IPS-NIHi7 (cell line): ENCODE data around the gene ZNF512B.
"Not testable (repeated sequence)": the region's sequence is repeated elsewhere in the genome, so short reads cannot be mapped to it uniquely, and the experiment has no call there.

Source experiments
- DNase-seq: peaks from one replicate; pipeline ENCODE4 v3.0.0; 2012; ENCODE audit warnings: mixed read lengths; ENCODE audit errors: extremely low spot score

The ZNF512B gene

GRCh38 chr20:63969838-63970713 is at the start of gene ZNF512B:
ZNF512B (minus strand) TSS chr20:63969930; CDS start chr20:63967950, 1,980 bp downstream.
- peak; percentile 85 for DNase-seq

GRCh38 chr20:64015635-64016034 is 45.9 kb upstream of the ZNF512B start:
- no peak for DNase-seq

GRCh38 chr20:64012385-64013154 is 42.8 kb upstream of the ZNF512B start:
- not testable (repeated sequence) for DNase-seq

- no peak for DNase-seq
These were observed 41.6 kb upstream of the ZNF512B start for GRCh38 chr20:64011366-64011779.

GRCh38 chr20:64010711-64011237 is 41.0 kb upstream of the ZNF512B start:
- no peak for DNase-seq

GRCh38 chr20:64009811-64010387 is 40.2 kb upstream of the ZNF512B start:
- no peak for DNase-seq

- DNase-seq, result no peak
These were observed 37.2 kb upstream of the ZNF512B start for GRCh38 chr20:64006902-64007301.

- no peak for DNase-seq
These were observed 36.8 kb upstream of the ZNF512B start for GRCh38 chr20:64006490-64006889.

- DNase-seq, result no peak
These were observed 35.7 kb upstream of the ZNF512B start for GRCh38 chr20:64005394-64005793.

GRCh38 chr20:64003960-64004725 is 34.4 kb upstream of the ZNF512B start:
- DNase-seq, result no peak

GRCh38 chr20:64001607-64002011 is 31.9 kb upstream of the ZNF512B start:
- no peak for DNase-seq

GRCh38 chr20:64000906-64001305 is 31.2 kb upstream of the ZNF512B start:
- no peak for DNase-seq

GRCh38 chr20:63982937-63983336 is 13.2 kb upstream of the ZNF512B start:
- DNase-seq, result no peak

- peak; percentile 98 for DNase-seq
These were observed 11.3 kb upstream of the ZNF512B start, which contains the start of gene PRPF6 for GRCh38 chr20:63980806-63981728. PRPF6 (plus strand) TSS chr20:63981132; CDS start chr20:63981246, 114 bp downstream.

- DNase-seq, result no peak
These were observed 10.6 kb upstream of the ZNF512B start for GRCh38 chr20:63980317-63980805.

- DNase-seq, result peak; percentile 44
These were observed 10.0 kb upstream of the ZNF512B start, which contains the start of gene SAMD10 for GRCh38 chr20:63979557-63980316. SAMD10 (minus strand) TSS chr20:63979642; CDS start chr20:63979467, 175 bp downstream.

- DNase-seq, result peak; percentile 31
These were observed 9.5 kb upstream of the ZNF512B start for GRCh38 chr20:63979229-63979556.

- DNase-seq, result peak; percentile 75
These were observed 8.8 kb upstream of the ZNF512B start for GRCh38 chr20:63978319-63979228.
